ENCODE results near the gene SLC25A42.
"Not testable (repeated sequence)": the region's sequence is repeated elsewhere in the genome, so short reads cannot be mapped to it uniquely, and the experiment has no call there.

The SLC25A42 gene

DNA sequence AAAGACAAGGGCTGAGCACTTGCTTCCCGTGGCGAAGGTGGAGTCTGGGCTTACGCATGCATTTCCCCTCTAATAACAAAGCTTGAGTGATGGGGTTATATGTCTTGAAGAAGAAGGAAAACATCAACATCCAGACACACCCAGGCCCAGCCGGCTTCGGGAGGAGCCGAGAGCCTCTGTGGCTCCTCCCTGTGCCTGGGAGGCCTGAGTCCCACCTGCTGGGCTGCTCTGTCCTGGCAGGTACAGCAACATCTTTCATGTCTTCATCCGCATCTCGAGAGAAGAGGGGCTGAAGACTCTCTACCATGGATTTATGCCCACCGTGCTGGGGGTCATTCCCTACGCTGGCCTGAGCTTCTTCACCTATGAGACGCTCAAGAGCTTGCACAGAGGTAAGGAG lies 43.9 kb downstream of the SLC25A42 start:
- no peak for DNase-seq

DNA sequence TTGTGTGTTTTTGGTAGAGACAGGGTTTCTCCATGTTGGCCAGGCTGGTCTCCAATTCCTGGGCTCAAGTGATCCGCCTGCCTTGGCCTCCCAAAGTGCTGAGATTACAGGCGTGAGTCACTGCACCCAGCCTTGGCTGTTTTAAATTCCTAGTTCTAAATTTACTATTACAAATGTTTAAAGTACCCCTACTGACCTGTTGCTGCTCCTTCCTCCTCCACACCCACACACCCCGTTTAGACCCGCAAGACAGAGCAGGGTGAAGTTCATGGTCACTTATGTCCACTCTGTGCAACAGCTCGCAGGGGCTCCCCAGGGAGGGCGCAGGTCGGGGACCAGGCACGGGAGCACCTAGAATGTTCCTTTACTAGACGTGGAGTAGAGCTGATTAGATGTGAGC lies 45.8 kb downstream of the SLC25A42 start:
- DNase-seq, result no peak

DNA sequence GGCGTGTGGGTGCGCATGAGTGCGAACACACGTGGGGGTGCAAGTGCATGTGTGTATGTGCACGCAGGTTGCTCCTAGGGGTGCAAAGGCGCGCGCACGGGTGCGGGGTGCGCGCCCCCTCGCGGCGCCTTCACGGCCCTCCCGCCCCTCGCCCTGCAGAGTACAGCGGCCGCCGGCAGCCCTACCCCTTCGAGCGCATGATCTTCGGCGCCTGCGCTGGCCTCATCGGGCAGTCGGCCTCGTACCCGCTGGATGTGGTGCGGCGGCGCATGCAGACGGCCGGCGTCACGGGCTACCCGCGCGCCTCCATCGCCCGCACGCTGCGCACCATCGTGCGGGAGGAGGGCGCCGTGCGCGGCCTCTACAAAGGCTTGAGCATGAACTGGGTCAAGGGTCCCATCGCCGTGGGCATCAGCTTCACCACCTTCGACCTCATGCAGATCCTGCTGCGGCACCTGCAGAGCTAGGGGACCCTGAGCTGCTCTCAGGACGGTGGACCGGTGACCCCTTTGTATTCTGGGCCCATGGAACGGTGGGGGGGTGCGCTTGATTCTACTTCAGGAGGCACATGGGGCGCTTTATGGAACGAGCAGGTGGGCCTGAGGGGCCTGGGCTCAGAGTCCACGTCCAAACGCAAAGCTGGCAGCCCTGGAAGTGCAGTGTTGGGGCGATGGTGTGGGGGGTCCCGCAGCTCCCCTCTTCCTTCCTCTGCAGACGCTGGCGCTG lies 46.8 kb downstream of the SLC25A42 start:
- no peak for DNase-seq

DNA sequence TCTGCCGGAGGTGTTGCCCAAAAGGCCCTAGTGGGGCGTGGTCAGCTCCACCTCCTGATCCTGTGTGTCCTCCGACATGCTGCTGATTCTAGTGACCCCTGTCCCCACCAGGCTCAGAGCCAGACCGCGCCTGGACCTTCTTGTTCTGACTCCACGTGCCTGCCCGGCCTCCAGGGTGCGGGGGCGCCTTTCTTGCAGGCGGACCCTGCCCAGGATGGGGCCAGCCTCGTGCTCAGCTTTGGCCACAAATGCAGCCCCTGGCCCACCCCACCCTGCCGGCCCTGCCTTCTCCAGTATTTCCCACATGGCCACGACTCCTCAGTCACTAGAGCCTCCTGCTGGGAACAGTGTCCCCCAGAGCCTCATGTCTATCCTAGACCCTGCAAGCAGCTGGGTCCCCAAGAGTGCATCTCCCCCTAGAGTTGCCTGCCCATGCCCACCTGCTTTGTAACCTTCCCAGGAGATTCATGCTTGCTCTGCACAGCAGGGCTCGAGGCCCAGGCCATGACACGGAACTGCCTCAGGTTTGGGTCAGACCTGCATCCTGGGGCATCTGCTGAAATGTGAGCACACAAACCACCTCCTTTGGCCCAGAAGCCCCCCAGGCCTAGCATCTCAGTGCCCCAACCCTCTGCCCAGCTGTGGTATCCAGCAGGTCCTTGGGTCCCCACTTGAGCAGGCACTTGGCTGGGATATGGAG lies 47.5 kb downstream of the SLC25A42 start:
- no peak for DNase-seq

DNA sequence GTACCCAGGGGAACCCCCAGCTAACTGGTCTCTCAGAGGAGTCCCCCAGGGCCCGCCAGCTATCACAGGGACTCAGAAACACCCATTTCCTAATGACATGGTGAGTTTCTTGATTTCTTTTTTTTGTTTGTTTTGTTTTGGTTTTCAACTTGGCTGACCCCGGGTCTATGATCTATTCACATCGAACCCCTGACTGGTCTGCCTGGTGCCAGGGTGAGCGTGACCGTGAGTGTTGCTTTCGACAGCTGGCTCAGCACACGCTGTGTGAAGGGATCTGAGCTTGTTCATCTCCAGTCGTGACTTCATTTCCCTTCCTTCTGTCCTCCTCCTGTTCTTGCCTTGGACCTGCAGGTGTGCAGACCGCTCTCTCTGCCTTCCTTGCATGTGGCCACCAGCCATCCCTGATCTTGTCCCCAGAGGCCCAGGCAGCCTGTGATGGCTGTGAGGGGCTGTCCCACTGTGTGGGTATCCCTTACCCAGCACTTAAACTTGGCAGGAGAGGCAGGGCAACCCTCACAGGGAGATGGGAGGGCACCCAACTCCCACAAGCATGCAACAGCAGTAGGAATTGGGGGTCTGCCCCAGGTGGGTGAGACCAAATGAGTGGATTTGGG lies 48.3 kb downstream of the SLC25A42 start:
- no peak for DNase-seq

DNA sequence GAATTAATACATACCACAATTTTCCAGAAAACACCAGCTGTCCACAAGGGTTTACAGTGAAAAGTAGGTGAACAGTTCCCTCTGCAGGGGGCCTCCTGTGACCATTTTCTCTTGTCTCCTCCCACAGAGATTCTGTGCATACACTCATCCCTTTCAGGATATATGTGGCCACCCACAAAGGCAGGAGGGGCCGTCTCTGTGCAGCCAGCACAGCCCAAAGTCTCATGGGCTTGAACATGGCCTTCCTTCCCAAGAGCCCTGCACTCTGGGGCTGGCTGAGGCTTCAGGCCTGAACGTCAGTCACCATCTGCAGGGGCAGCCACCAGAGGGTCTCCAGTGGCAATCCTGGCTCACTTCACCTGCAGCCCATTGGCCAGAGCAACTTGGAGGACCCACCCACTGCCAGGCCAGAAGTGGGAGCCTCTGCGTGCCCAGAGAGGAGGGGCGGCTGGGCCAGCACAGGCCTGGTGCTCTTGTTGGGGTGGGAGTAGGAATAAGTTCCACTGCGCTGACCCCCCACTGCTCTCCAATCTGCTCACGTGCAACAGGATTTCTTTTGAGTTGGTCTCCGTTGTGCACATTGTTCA lies 49.3 kb downstream of the SLC25A42 start:
- DNase-seq, result no peak

DNA sequence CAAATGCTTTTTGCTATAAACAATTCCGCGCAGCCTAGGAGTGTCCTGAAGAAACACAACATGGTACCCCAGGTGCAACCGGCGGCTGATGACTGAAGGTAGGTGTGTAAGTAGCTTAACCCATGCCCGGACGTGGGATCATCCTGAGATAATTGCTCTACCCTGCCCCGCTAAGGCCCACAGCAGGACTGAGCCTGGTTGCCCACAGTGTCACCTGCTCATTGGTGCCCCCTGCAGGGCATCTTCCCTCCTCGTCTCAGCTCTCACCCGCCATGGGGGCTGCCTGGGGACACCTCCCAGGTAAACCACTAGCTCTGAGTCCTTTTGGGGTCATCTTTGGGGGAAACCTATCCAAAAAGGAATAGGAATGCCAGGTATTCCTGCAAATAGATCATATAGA lies 52.2 kb downstream of the SLC25A42 start:
- DNase-seq, result peak; percentile 27 to 29

DNA sequence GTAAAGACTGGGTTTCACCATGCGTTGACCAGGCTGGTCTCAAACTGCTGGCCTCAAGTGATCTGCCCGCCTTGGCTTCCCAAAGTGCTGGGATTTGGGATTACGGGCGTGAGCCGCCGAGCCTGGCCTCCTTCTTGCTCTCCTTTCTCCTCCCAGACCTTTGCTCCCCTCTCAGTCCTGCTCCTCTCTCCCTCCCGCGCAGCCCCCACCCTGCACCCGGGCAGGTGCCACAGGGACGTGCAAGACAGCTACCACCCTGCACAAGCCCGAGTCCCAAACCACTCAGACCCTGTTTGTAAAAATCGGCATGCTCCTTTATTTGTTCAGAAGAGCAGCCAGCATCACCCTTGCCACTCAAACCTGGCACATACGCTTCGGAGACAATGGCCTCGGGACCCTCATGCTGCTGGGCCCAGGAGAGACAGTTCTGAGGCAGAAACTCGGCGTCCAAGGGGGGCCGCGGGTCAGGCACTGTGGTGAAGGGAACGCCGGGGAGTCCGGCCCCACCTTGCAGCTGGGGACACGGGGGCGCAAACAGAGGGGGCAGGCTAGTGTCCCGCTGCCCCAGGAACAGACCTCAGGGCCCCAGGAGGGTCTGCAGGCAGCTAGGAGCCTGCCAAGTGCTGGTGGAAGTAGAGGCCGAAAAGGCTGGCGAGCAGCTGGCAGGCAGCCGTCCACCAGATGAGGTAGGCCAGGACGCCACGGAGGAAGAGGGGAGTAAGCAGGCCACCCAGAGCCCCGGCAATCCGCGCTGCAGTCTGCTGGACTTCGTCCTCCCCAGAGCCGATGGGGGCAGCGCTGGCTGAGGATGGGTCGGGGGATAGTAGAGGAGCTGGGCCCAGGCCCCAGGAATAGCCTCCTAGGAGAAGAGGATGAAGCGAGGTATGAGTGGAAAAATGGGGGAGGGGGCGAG lies 55.8 kb downstream of the SLC25A42 start:
- DNase-seq, result no peak

DNA sequence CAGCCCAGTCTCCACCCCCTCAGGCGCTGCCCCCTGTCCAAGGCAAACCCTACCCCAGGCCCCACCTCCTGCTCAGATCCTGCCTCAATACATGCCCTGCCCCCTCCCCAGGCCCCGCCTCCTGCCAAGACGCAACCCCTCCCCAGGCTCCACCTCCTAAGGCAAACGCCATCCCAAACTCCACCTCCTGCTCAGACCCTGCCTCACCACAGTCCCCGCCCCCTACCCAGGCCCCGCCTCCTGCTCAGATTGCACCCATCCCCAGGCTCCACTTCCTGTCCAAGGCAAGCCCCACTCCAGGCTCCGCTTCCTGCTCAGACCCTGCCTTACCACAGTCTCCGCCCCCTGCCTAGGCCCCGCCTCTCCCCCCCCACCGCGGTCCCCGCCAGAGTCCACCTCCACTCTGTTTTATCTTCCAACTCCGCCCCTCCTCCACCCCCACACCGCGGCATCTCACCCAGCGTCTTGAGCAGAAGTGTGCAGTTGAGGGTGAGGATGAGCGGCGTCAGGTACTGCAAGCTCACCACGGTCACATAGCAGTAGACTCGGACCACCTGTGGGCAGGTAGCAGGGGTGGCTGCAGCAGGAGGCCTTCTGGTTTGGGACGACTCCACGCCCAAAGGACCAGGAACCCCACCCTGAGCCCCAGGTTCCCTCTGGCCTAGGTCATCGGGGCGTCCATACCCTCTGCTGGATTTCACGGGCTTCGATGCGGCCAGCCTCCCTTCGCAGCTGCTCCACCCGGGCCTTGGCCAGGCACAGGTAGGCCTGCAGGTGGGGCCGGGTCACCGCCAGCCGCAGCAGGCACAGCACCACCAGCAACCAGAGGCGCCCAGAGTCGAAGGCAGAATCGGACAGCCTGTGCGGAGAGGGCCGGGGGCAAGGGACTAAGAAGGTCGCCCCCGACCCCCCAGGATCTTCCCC lies 56.8 kb downstream of the SLC25A42 start:
- no peak for DNase-seq

DNA sequence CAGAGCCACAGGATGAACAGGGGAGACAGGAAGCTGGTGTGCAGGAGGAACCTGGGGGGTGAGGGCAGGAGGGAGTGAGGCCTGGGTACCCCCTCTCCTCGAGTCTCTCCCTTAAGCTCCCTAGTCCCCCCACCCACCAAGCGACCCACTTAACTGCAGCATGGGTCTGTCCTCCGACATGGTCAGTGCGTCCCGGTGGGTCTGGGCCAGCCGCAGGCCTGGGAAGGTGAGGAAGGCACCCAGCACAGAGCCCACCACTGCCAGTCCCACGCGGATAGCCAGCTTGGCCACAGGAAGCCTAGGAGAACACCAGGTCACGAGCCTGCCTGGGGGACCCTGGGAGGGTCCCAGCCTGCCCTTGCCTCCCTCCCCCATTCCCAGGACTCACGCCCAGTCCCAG lies 57.6 kb downstream of the SLC25A42 start:
- no peak for DNase-seq

DNA sequence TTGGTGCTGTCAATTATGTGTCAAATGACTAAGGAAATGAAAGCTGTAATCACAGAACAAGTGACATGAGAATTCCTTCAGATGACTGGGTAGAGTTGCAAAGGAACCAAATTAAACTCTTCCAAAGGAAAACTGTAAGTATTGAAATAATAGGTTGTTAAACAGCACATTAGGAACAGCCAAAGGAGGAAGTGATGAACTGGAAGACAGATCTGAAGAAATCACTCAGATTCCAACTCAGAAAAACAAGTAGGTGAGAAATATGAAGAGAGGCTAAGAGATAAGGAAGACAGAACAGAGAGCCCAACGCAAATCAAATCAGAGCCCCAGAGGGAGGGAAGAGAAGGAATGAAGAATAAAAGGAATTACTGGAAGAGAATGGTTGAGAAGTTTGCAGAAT lies 59.1 kb downstream of the SLC25A42 start:
- DNase-seq, result no peak

DNA sequence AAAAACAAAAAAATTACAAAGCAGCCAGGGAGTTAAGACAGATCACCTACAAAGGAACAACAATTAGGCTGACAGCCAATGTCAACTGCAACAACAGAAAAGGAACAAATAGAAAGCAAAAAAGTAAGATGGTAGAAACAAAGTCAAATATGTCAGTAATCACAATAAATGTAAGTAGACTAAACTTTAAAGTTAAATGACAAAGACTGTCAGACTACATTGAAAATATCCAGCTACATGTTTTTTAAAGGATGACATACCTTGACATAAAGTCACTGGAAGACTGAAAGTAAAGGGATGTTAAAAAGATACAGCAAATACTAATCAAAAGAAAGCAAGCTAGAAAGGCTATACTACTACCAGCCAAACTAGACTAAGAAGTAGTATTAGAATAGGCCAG lies 59.6 kb downstream of the SLC25A42 start:
- no peak for DNase-seq

DNA sequence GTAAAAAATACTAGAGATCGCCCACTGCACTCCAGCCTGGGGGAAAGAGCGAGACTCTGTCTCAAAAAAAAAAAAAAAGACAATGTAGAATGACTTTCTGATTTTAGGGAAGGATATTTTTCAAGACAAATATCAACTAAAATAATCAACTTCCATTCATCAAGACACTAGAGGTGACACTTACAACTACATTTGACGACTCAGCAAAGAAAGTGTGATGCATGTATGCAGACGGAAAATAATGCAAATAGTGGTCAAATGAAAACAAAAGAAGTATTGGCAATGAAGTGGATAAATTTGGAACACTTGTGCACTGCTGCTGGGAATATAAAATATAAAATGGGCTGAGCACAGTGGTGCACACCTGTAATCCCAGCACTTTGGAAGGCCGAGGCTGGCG lies 62.3 kb downstream of the SLC25A42 start:
- DNase-seq, result no peak

DNA sequence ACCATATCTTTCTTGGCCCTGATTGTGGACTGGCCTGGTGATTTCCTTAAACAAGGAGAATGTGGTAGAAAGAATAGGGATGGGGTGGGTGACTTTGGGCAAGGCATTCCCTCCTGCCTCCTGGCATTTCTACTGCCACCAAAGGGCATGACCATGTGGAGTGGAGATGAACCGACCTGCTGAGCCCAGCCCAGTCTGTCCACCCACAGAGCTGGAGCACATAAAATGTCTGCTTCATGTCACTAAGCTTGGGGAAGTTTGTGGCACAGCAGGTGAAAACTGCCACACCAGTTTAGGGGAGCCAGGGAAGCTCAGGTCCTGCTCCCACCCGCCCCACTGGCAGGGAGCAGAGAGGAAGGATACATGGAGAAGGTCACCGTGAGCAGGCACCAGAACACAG lies 68.2 kb downstream of the SLC25A42 start:
- DNase-seq, result no peak

DNA sequence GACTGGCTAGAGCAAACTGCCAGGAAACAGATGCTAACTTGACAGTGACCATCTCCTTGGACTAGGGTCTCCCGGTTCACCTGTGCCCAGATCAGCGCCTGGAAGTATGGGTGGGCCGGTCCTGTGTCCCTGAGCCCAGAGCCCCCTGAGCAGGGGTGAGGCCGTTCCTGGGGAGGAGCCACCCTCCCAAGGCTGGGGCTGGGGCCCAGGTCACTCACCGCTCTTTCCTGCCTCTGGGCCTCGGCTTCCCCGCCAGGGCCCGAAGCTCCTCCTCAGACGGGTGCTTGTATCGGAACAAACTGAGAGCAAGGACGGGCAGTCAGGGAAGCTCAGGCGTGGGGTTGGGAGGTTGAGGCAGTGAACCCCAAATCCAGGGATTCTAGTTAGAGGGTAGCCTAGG lies 69.1 kb downstream of the SLC25A42 start:
- DNase-seq, result no peak

DNA sequence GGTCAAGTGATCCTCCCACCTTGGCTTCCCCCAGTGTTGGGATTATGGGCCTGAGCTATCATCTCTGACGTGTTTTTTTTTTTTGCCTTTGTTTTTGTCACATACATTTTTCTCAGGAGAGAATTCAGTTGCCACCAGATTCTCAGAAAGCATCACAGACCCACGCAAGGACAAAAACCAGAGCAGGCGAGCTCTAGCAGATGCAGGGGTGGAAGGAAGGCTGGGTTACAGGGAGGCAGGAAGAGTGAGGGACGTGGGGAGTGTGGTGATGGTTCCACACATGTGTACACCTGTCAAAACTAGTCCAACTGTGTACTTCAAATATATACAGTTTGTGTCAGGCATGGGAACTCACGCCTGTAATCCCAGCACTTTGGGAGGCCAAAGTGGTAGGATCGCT lies 70.2 kb downstream of the SLC25A42 start:
- DNase-seq, result no peak

DNA sequence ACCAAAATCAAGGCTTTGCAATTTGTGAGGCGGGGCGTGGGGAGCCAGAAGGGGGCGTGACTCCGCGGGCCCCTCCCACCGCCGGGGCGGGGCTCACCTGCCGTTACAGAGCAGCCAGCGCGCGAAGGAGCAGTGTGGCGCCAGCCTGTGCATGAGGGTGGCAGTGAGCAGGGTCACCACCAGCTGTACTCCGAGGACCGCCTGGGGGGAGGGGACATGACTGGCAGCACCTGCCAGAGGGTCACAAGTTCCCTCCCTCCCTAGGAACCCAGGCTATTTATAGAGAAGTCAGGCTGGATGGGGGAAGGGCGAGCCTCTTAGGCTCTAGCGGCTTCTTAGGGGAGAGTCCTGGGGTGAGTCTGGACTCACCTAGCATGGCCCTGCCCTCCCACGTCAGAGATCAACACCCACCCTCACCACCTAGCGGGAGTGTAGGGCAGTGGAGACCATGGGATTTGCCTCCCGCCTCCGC lies 70.9 kb downstream of the SLC25A42 start:
- no peak for DNase-seq

DNA sequence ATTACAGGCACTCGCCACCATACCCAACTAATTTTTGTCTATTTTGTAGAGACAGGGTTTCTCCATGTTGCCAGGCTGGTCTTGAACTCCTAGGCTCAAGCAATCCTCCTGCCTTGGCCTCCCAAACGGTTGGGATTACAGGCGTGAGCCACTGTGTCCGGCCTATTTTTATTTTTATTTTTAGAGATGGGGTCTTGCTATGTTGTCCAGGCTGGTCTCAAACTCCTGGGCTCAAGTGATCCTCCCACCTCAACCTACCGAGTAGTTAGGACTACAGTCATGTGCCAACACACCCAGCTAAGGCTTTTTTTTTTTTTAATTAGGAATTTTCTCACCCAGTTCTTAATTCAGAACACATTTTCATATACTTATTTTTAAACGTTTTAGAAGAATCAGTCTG lies 71.9 kb downstream of the SLC25A42 start:
- not testable (repeated sequence) for DNase-seq

DNA sequence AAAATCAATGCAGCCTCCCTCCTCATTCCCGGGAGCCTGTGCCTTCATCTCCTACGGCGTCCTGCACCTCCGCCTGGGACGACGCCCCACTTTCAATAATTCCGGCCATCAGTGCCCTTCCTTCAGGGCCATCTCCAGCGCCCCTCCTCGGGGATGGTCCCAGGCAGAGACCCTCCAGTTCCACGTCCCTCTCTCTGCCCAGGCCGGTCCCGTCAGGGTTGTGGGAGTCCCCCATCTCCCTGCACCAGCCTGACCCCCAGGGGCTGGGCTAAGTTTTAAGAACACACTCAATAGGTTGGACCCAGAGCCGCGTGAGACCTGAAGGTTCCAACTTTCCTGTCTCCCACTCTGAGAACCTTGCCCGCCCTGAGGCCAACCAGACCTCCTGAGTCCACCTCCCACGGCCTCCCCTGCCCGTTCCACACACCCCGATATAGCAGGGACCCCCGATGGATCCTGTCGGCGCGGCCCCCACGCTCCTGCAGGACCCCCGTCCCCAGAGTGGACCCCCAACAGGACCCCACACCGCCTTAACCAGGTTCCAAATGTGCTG lies 73.8 kb downstream of the SLC25A42 start:
- no peak for DNase-seq

DNA sequence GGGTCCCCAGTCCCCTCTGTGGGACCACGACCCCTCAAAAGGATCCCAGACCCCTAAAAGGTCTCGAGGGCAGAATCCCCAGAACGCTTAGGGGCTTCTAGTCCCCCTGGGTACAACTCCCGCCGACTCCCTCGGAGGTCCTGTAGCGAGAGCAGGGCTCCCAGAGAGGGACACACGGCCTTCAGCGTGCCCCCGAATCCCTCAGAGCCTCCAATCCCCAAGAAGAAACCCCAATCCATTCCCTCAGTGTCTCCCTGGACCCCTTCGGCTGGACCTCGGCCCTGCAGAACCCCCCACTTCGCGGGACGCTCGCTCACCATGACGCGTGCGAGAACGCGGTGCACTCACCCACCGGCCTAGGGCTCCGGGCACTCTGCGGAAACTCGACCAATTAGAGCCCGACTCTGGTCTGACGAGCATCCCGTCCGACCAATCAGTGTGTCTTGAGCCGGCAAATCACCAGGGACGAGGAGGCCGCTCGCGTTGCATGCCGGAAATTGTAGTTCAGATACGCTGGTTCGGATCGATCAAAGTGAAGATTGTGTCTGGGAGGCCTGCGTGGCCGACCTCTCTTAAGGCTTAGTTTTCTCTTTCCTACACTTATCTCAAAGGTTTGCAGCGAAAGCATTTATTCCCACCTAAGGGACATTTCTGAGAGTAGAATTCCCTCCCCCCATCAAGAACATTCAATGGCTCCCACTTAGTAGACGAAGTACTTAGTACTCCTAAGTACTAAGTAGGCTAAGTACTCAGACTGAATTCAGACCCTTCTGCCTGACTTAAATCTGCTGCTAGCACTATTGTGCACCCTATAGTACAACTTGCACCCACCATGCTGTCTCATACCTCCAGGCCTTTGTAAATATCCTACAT lies 74.6 kb downstream of the SLC25A42 start, which contains the start of gene TMEM161A:
TSS of gene TMEM161A (minus strand) at position 370 of the 873 bp plus-strand sequence. CDS start at position 320, 50 bp downstream.
- DNase-seq, result peak; percentile 98 to 99
